Upper lobe of left lung (tissue), 4 donors: Measurements from ENCODE around the gene SLC25A41.

ENCODE experiments used
- EP300 ChIP-seq, 4 donors: sonication (generic); formaldehyde crosslinking; IDR thresholded peaks; one replicate each; pipeline ENCODE4 v1.5.1; 2017; ENCODE audit warnings: antibody characterized with exemption in 4 of 4, control low read depth in 2 of 4
- POLR2A ChIP-seq, 4 donors: fragments of 450-650 bp; IDR thresholded peaks; one replicate each; pipeline ENCODE4 v1.5.1; 2016 to 2017; ENCODE audit warnings: antibody characterized with exemption in 4 of 4, mild to moderate bottlenecking in 2 of 4
- POLR2AphosphoS5 ChIP-seq, 2 donors: sonication (generic); formaldehyde crosslinking; IDR thresholded peaks; one replicate each; pipeline ENCODE4 v1.5.1; 2017; ENCODE audit warnings: antibody characterized with exemption in 2 of 2
- TF ChIP-seq, protein P1 (sequence below), 6 experiments: fragments of 450-650 bp in 4 of 6; fragments of 200-600 bp in 2 of 6; sonication (generic) in 2 of 6; IDR thresholded peaks; one replicate each; pipeline ENCODE4 v1.5.1; 2016 to 2019; ENCODE audit warnings: antibody characterized with exemption in 6 of 6

DNA sequence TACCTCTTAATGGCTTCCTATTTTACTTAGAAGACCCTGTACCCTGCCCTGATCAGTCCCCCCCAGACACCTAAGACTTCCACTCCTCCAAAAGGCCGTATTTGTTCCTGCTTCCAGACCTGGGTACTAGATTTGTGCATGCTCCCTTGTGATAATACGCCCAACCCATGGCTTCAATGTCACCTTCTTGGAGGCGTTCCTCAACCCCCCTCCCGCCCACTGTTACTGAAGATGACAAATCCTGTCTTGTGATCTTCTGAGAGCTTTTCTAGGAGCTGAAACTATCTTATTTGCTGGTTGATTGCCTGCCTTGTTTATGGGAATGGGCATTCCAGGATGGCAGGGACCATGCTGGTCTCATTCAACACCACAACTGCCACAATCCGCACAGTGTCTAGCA, 16.6 kb upstream of the SLC25A41 start:
- TF ChIP-seq, protein P1, sequence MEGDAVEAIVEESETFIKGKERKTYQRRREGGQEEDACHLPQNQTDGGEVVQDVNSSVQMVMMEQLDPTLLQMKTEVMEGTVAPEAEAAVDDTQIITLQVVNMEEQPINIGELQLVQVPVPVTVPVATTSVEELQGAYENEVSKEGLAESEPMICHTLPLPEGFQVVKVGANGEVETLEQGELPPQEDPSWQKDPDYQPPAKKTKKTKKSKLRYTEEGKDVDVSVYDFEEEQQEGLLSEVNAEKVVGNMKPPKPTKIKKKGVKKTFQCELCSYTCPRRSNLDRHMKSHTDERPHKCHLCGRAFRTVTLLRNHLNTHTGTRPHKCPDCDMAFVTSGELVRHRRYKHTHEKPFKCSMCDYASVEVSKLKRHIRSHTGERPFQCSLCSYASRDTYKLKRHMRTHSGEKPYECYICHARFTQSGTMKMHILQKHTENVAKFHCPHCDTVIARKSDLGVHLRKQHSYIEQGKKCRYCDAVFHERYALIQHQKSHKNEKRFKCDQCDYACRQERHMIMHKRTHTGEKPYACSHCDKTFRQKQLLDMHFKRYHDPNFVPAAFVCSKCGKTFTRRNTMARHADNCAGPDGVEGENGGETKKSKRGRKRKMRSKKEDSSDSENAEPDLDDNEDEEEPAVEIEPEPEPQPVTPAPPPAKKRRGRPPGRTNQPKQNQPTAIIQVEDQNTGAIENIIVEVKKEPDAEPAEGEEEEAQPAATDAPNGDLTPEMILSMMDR (IDR thresholded peaks at IDR 0.05), result no peak
- TF ChIP-seq EP300 (IDR thresholded peaks at IDR 0.05) (no peak), POLR2AphosphoS5 (IDR thresholded peaks at IDR 0.05) (no peak), POLR2A (IDR thresholded peaks at IDR 0.05) (no peak)
